ENCODE results near the gene PLPPR3. TPM values are rescaled to one million over a fixed set of nuclear protein-coding genes. Genes with fewer than 3 reads are reported as not detected.
"Not testable (repeated sequence)": the region's sequence is repeated elsewhere in the genome, so short reads cannot be mapped to it uniquely, and the experiment has no call there.

The PLPPR3 gene
- total and polyA plus RNA-seq, 10 of the 15 experiments (the other 5 are each of a cell fraction or from before 2014, with no cell fraction given), result 0.07 TPM; not detected in 9

DNA sequence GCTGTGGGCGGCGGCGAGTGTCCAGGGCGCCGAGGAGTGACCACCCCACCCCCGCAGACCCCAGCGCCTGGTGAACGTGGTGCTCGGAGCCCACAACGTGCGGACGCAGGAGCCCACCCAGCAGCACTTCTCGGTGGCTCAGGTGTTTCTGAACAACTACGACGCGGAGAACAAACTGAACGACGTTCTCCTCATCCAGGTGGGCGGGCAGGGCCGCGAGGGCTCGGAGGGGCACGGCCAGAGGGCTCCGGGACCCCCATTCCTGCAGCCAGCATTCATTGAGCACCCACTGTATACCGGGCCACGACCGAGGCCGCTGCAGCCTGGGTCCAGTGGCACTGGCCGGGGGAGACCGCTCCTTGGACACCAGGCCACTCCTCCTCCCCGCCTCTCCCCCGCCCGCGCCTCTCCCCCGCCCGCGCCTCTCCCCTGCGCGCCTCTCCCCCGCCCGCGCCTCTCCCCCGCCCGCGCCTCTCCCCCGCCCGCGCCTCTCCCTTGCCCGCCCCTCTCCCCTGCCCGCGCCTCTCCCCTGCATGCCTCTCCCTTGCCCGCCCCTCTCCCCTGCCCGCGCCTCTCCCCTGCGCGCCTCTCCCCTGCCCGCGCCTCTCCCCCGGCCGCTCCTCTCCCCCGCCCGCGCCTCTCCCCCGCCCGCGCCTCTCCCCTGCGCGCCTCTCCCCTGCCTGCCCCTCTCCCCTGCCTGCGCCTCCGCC lies 22.2 kb upstream of the PLPPR3 start:
- TF ChIP-seq TAF1 (IDR thresholded peaks at IDR 0.05; ENCODE audit: borderline replicate concordance, low read depth, low read length) (no peak), ZNF207 (IDR thresholded peaks at IDR 0.05; ENCODE audit: borderline replicate concordance) (no peak)
- ChIA-PET SMC1A (ENCODE audit: uncharacterized antibody, unreplicated experiment) (interaction anchor here (0.5 kb wide), 1 partner anchor 11 kb away, joined by 3 read pairs; no protein-coding TSS in a partner anchor), CTCF (no interaction called here), RAD21 (ENCODE audit: unreplicated experiment) (no interaction called here), POLR2A (interaction anchor here (0.6 kb wide), 1 partner anchor 160 kb away, joined by 3 read pairs; no protein-coding TSS in a partner anchor)
- H3K79me2 ChIP-seq (ENCODE audit: control insufficient read depth, insufficient read depth, low read length), result no peaks in the 10 kb centered on the region
- H3K4me2 ChIP-seq (ENCODE audit: control insufficient read depth, insufficient read depth), result no peak overlapping the region
- no peaks in the 10 kb centered on the region; the same call in 2 of the 3 replicates for H3K9me3 ChIP-seq (replicated peaks; ENCODE audit: control insufficient read depth, insufficient read depth, low read length)
- no peaks in the 10 kb centered on the region for H4K20me1 ChIP-seq (ENCODE audit: control insufficient read depth, insufficient read depth)
- H3K36me3 ChIP-seq (ENCODE audit: control insufficient read depth in 2 of 2, insufficient read depth in 2 of 2, low read length in 1 of 2), result no peaks in the 10 kb centered on the region
- H3K27ac ChIP-seq (ENCODE audit: control insufficient read depth, insufficient read depth), result no peak overlapping the region
- no peaks in the 10 kb centered on the region; a peak in 1 of 4 replicates for H3K27me3 ChIP-seq (replicated peaks in 1 of 2; ENCODE audit: control insufficient read depth in 2 of 2, insufficient read depth in 2 of 2, low read length in 1 of 2)
- WGBS (ENCODE audit: insufficient coverage, insufficient replicate concordance, low lambda C conversion rate, missing lambda C conversion rate), result 10% methylated on average over 23 of the region's 70 CpGs
- no peak for ATAC-seq
- H2AFZ ChIP-seq (ENCODE audit: control insufficient read depth, low read depth, low read length), result no peak overlapping the region
- DNase-seq (ENCODE audit: low read depth, low spot score), result no peak
- peaks cover 2% of the 10 kb centered on the region; the same call in 1 of the 2 replicates for H3K4me1 ChIP-seq (ENCODE audit: control insufficient read depth, insufficient read depth, low read length)
- H3K4me3 ChIP-seq, result no peak overlapping the region
- BruUV-seq (replicated peaks), result no TSS peak
- in situ Hi-C loops (cut with MboI) (no loop called here), intact Hi-C loops (cut with micrococcal nuclease; ENCODE audit: unreplicated experiment) (no loop called here)
- no peak overlapping the region for H3K9ac ChIP-seq (ENCODE audit: control insufficient read depth, insufficient read depth, low read length)
- FAIRE-seq, result no peak

DNA sequence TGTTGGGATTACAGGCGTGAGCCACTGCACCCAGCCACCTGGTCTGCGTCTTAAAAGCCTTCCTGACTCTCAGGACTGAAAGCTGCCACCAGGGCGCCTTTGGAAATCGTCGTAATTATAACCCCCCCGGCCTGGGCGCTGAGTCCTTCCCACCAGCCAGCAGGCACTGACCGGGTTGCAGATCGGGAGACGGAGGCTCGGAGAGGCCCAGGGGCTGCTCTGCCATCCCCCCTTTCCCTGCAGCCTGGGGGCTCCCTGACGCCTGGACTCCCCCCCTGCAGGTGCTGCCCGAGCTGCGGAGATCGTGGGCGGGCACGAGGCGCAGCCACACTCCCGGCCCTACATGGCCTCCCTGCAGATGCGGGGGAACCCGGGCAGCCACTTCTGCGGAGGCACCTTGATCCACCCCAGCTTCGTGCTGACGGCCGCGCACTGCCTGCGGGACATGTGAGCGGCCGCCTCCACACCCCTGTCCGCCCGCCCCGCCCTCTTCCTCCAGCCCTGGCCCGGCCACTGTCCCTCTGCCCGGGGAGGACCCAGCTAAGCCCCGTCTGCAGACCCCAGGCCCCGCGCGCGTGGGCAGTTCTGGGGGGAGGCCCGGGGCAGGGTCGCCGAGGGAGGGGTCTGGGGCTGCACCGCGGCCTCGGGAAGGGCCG lies 21.6 kb upstream of the PLPPR3 start:
- H3K9ac ChIP-seq (ENCODE audit: control insufficient read depth, insufficient read depth, low read length), result no peak overlapping the region
- ChIA-PET SMC1A (ENCODE audit: uncharacterized antibody, unreplicated experiment) (interaction anchor here (0.5 kb wide), 1 partner anchor 11 kb away, joined by 3 read pairs; no protein-coding TSS in a partner anchor), CTCF (no interaction called here), RAD21 (ENCODE audit: unreplicated experiment) (no interaction called here), POLR2A (interaction anchor here (0.5 kb wide), 1 partner anchor 17 kb away, joined by 3 read pairs; no protein-coding TSS in a partner anchor)
- 0 out of 2 replicates have a peak, but pooled peaks have one; percentile 20 for TF ChIP-seq IKZF1 (conservative IDR thresholded peaks at IDR 0.05)
- peak in 1 of 2 experiments; percentile 58; a peak in 2 of 4 replicates for TF ChIP-seq BHLHE40 (IDR thresholded peaks at IDR 0.05; ENCODE audit: borderline replicate concordance in 1 of 2, low read depth in 2 of 2, low read length in 1 of 2)
- no peak for TF ChIP-seq KLF5 (IDR thresholded peaks at IDR 0.05; ENCODE audit: partially characterized antibody)
- no peak overlapping the region for H2AFZ ChIP-seq (ENCODE audit: control insufficient read depth, low read depth, low read length)
- no peak for DNase-seq (ENCODE audit: low read depth, low spot score)
- intact Hi-C loops (cut with micrococcal nuclease; ENCODE audit: unreplicated experiment), result no loop called here
- no peak for FAIRE-seq
- in situ Hi-C loops (cut with MboI), result no loop called here
- no peaks in the 10 kb centered on the region for H4K20me1 ChIP-seq (ENCODE audit: control insufficient read depth, insufficient read depth)
- H3K27ac ChIP-seq (ENCODE audit: control insufficient read depth, insufficient read depth), result no peak overlapping the region
- no peaks in the 10 kb centered on the region for H3K36me3 ChIP-seq (ENCODE audit: control insufficient read depth in 2 of 2, insufficient read depth in 2 of 2, low read length in 1 of 2)
- no peak overlapping the region for H3K4me2 ChIP-seq (ENCODE audit: control insufficient read depth, insufficient read depth)
- peak; percentile 58 for ATAC-seq
- no peaks in the 10 kb centered on the region for H3K79me2 ChIP-seq (ENCODE audit: control insufficient read depth, insufficient read depth, low read length)
- H3K4me1 ChIP-seq (ENCODE audit: control insufficient read depth, insufficient read depth, low read length), result peaks cover 2% of the 10 kb centered on the region; the same call in 1 of the 2 replicates
- no peaks in the 10 kb centered on the region; a peak in 1 of 4 replicates for H3K27me3 ChIP-seq (replicated peaks in 1 of 2; ENCODE audit: control insufficient read depth in 2 of 2, insufficient read depth in 2 of 2, low read length in 1 of 2)
- WGBS (ENCODE audit: insufficient coverage, insufficient replicate concordance, low lambda C conversion rate, missing lambda C conversion rate), result 10% methylated on average over 29 of the region's 46 CpGs
- no TSS peak for BruUV-seq (replicated peaks)
- no peaks in the 10 kb centered on the region; the same call in 2 of the 3 replicates for H3K9me3 ChIP-seq (replicated peaks; ENCODE audit: control insufficient read depth, insufficient read depth, low read length)
- no peak overlapping the region for H3K4me3 ChIP-seq

DNA sequence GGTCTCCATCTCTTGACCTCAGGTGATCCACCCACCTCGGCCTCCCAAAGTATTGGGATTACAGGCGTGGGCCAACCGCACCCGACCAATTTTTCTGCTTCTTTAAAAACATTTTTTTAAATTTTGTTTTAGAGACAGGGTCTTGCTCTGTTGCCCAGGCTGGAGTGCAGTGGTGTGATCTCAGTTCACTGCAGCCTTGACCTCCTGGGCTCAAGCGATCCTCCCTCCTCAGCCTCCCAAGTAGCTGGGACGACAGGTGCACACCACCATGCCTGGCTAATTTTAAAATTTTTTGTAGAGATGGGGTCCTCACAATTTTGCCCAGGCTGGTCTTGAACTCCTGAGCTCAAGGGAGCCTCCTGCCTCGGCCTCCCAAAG lies 21.0 kb upstream of the PLPPR3 start:
- H3K27me3 ChIP-seq (replicated peaks in 1 of 2; ENCODE audit: control insufficient read depth in 2 of 2, insufficient read depth in 2 of 2, low read length in 1 of 2); FAIRE-seq; H3K4me1 ChIP-seq (ENCODE audit: control insufficient read depth, insufficient read depth, low read length); H3K9me3 ChIP-seq (replicated peaks; ENCODE audit: control insufficient read depth, insufficient read depth, low read length); H3K79me2 ChIP-seq (ENCODE audit: control insufficient read depth, insufficient read depth, low read length); H2AFZ ChIP-seq (ENCODE audit: control insufficient read depth, low read depth, low read length); ATAC-seq; BruUV-seq (replicated peaks); H3K4me2 ChIP-seq (ENCODE audit: control insufficient read depth, insufficient read depth); intact Hi-C loops (cut with micrococcal nuclease; ENCODE audit: unreplicated experiment); POLR2A ChIA-PET; H3K27ac ChIP-seq (ENCODE audit: control insufficient read depth, insufficient read depth); DNase-seq (ENCODE audit: low read depth, low spot score); in situ Hi-C loops (cut with MboI); H3K9ac ChIP-seq (ENCODE audit: control insufficient read depth, insufficient read depth, low read length); SMC1A ChIA-PET (ENCODE audit: uncharacterized antibody, unreplicated experiment); H3K4me3 ChIP-seq; RAD21 ChIA-PET (ENCODE audit: unreplicated experiment); CTCF ChIA-PET; H3K36me3 ChIP-seq (ENCODE audit: control insufficient read depth in 2 of 2, insufficient read depth in 2 of 2, low read length in 1 of 2); H4K20me1 ChIP-seq (ENCODE audit: control insufficient read depth, insufficient read depth): not testable (repeated sequence)
- 58% methylated on average over 7 of the region's 7 CpGs for WGBS (ENCODE audit: insufficient coverage, insufficient replicate concordance, low lambda C conversion rate, missing lambda C conversion rate)

All from GM12878 (cell line).